Heart right ventricle (tissue), 16 donors: ENCODE results near the gene ACAA2. TPM values are rescaled to one million over a fixed set of nuclear protein-coding genes. Genes with fewer than 3 reads are reported as not detected.
"Not testable (repeated sequence)": the region's sequence is repeated elsewhere in the genome, so short reads cannot be mapped to it uniquely, and the experiment has no call there.

ENCODE experiments used
- ATAC-seq, 8 donors: fragments of 200-7000 bp; cut with Tn5 transposase; one replicate each; pipeline ENCODE4 v1.9.1; 2020; ENCODE audit warnings: mild to moderate bottlenecking in 8 of 8, moderate library complexity in 8 of 8, moderate number of reproducible peaks in 1 of 8
- DNase-seq, 2 donors: peaks; one replicate each; pipeline ENCODE4 v3.0.0-alpha.2; 2020
- H3K27ac ChIP-seq, 10 donors: fragments of 200-600 bp; sonication (generic) in 2 of 10; one replicate each; pipeline versions ENCODE4 v1.5.0 to v1.8.0; 2020 to 2022; ENCODE audit warnings: mild to moderate bottlenecking in 3 of 10
- H3K27me3 ChIP-seq, 7 donors: fragments of 200-600 bp; one replicate each; pipeline ENCODE4 v1.8.0; 2021 to 2022; ENCODE audit warnings: mild to moderate bottlenecking in 2 of 7
- H3K36me3 ChIP-seq, 9 donors: fragments of 200-600 bp; sonication (generic) in 1 of 9; one replicate each; pipeline versions ENCODE4 v1.5.0 to v1.8.0; 2020 to 2022; ENCODE audit warnings: mild to moderate bottlenecking in 2 of 9
- H3K4me1 ChIP-seq, 9 donors: fragments of 200-600 bp; sonication (generic) in 1 of 9; one replicate each; pipeline versions ENCODE4 v1.5.0 to v1.8.0; 2020 to 2022; ENCODE audit warnings: mild to moderate bottlenecking in 4 of 9
- H3K4me3 ChIP-seq, 10 donors: fragments of 200-600 bp; sonication (generic) in 2 of 10; one replicate each; pipeline versions ENCODE4 v1.5.0 to v1.8.0; 2020 to 2022; ENCODE audit warnings: mild to moderate bottlenecking in 7 of 10, moderate library complexity in 2 of 10
- H3K9me3 ChIP-seq, 11 donors: fragments of 200-600 bp in 10 of 11; sonication (generic) in 2 of 11; one replicate each; pipeline versions ENCODE4 v1.5.0 to v1.8.0; 2013 to 2022; ENCODE audit warnings: mild to moderate bottlenecking in 2 of 11, control low read depth in 1 of 11, moderate library complexity in 1 of 11
- WGBS, 2 donors: extraction: QIAGEN DNeasy Blood & Tissue Kit; methylation state at CpG; one replicate each; pipeline ENCODE4 v1.1.7; 2013; ENCODE audit warnings: inconsistent platforms in 1 of 2; 5-methylcytosine and 5-hydroxymethylcytosine counted together
- intact Hi-C, 10 donors: fragments of 100-400 bp; cut with DNase I; formaldehyde crosslinking; loops; one replicate each; pipeline versions ENCODE4 v1.11.1 to v1.14.2; 2022
- polyA plus RNA-seq, 2 donors: library from polyadenylated mRNA; stranded (reverse); fragments of 200-250 nt; gene quantifications; one replicate each; pipeline ENCODE4 v1.2.3, GENCODE V29; 2013
- total RNA-seq, 10 donors: library from RNA; stranded (reverse); fragmentation: NEBNext Ultra II Directional in 3 of 10; extraction: Animal tissue kit (Norgen Biotek cat#: 25700) in 3 of 10; gene quantifications; one replicate each; pipeline versions ENCODE4 v1.2.1 to v1.2.4, GENCODE V29; 2021 to 2023
- TF ChIP-seq, protein P1 (sequence below), 9 donors: fragments of 200-600 bp; sonication (generic) in 2 of 9; IDR thresholded peaks; one replicate each; pipeline versions ENCODE4 v1.5.0 to v1.8.0; 2021 to 2022; ENCODE audit warnings: antibody characterized with exemption in 9 of 9, mild to moderate bottlenecking in 5 of 9, moderate library complexity in 1 of 9
- donor health status: Arrhythmogenic right ventricular cardiomyopathy.
- donor health status: ischemic (EF 13 %, LVEDD 7.1; RV severe dilation, severe dysfunction).
- donor health status: healthy with polysubstance abuse.
- donor health status: DM: no; HTN: yes; CAD: no.
- donor health status: DM: no; HTN: no; CAD: no.
- donor health status: ischemic (EF 25% LVEDD 6.9; RV normal size, moderate dysfunction).
- donor health status: ischemic (EF 25% LVEDD 5.7; RV mildly dilated, moderate dysfunction).
- donor health status: healthy.
- donor health status: DM: yes; HTN: yes; CAD: no.
- donor health status: Ischemic cardiomyopathy.
- donor health status: ischemic (EF 35%, LVEDD 5.7; RV mildly dilated, moderate dysfunction).
- donor health status: nonischemic (EF 11% LVEDD 7.7; RV severe dilation, severe dysfunction).
- donor health status: DM: yes; HTN: yes; CAD: no.
- donor health status: PGD.
- donor health status: ischemic (EF 29% LVEDD 5.4; RV normal size, mild dysfunction).
- donor health status: nonischemic (EF 23%, LVEDD 6.1; RV moderate dilation, normal function).

ACAA2 gene
- total and polyA plus RNA-seq, 12 donors = 46.7 to 377 (median 247) TPM

DNA sequence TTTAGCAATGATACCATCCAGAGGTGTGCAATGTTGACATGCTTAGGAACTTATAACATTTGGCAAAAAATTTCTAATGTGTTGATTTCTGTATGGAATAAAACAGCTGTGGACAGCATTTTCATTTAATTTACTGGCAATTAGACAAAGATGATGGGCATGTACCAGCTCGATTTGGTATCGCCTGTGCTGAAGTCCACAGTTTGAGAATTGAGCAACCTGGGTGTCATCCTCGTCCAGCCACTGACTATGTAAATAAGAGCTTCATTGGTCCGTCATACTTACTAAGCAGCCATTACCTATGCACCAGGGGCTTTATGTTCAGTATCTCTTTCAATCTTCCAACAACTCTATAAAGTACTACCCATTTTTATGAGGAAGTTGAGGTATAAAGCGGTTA, 24.6 kb upstream of the ACAA2 start:
- intact Hi-C loops = no loop called here
- TF ChIP-seq, protein P1, sequence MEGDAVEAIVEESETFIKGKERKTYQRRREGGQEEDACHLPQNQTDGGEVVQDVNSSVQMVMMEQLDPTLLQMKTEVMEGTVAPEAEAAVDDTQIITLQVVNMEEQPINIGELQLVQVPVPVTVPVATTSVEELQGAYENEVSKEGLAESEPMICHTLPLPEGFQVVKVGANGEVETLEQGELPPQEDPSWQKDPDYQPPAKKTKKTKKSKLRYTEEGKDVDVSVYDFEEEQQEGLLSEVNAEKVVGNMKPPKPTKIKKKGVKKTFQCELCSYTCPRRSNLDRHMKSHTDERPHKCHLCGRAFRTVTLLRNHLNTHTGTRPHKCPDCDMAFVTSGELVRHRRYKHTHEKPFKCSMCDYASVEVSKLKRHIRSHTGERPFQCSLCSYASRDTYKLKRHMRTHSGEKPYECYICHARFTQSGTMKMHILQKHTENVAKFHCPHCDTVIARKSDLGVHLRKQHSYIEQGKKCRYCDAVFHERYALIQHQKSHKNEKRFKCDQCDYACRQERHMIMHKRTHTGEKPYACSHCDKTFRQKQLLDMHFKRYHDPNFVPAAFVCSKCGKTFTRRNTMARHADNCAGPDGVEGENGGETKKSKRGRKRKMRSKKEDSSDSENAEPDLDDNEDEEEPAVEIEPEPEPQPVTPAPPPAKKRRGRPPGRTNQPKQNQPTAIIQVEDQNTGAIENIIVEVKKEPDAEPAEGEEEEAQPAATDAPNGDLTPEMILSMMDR (IDR thresholded peaks at IDR 0.05) = no peak
- ATAC-seq = no peak

DNA sequence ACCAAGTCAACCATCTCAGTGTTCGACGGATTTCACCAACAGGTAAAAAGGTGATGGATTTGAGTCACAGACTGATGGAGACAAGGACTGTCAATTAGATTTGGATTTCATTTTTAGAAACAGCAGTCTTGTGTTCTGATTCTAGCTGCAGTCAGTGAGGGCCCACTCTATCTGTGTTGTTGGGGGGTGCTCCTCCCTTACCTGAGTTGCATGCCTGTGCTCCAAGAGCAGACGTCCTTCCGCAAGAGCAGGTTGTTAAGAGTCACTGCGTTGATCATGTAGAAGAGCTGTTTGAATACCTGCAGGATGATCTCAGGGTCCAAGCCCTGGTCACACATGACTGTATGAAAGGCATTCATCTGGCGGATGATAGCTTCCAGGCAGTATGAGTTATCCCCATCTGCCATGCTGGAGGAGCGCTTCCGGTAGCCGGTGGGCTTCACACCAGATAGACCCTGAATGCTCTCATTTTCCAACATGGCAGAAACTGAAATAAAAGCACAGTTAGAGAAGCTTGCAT, 24.0 kb upstream of the ACAA2 start:
- H3K27me3 ChIP-seq, DNase-seq, ATAC-seq, H3K9me3 ChIP-seq, H3K27ac ChIP-seq, H3K4me1 ChIP-seq, H3K36me3 ChIP-seq, H3K4me3 ChIP-seq, intact Hi-C loops: not testable (repeated sequence)
- 94 to 97% methylated on average over 9 of the region's 9 CpGs for WGBS, 2 donors

More for the DNA sequence above, 24.6 kb upstream of the ACAA2 start:
- H3K4me3 ChIP-seq = no peak overlapping the region
- no peak for DNase-seq
- H3K9me3 ChIP-seq = no peaks in the 10 kb centered on the region
- no peak overlapping the region for H3K27ac ChIP-seq
- peaks cover 0 to 4% (median 0%) of the 10 kb centered on the region in 9 donors for H3K4me1 ChIP-seq
- no peaks in the 10 kb centered on the region for H3K27me3 ChIP-seq
- 82 to 95% methylated on average over 5 of the region's 5 CpGs for WGBS, 2 donors
- no peaks in the 10 kb centered on the region for H3K36me3 ChIP-seq

DNA sequence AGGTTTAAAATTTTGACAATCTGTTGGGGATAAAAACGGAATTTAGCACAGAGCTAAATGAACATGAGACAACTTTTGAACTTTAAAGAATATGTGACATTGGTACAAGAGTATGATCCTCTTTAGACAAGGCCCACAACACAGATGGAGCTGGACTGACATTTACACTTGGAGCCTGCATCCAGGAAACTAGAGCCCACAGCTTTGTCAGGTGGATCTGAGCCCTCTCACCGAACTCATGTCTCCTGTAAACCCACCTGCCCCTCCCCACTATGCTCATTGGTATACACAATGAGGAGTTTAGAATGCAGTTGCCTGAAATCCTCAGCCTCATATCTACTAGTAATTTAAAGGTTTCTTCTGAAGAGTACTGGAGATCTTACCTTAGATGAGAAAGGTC, 22.1 kb upstream of the ACAA2 start:
- DNase-seq (no peak), ATAC-seq (no peak)
- no peak overlapping the region for H3K4me3 ChIP-seq
- WGBS, 2 donors = 80 to 91% methylated on average over 2 of the region's 2 CpGs
- intact Hi-C loops = no loop called here
- H3K9me3 ChIP-seq = peaks cover 0 to 13% (median 0%) of the 10 kb centered on the region in 11 donors
- peaks cover 0 to 4% (median 0%) of the 10 kb centered on the region in 9 donors for H3K4me1 ChIP-seq
- H3K27ac ChIP-seq = no peak overlapping the region
- H3K36me3 ChIP-seq = no peaks in the 10 kb centered on the region
- no peaks in the 10 kb centered on the region for H3K27me3 ChIP-seq
- TF ChIP-seq, protein P1 (IDR thresholded peaks at IDR 0.05) = no peak

DNA sequence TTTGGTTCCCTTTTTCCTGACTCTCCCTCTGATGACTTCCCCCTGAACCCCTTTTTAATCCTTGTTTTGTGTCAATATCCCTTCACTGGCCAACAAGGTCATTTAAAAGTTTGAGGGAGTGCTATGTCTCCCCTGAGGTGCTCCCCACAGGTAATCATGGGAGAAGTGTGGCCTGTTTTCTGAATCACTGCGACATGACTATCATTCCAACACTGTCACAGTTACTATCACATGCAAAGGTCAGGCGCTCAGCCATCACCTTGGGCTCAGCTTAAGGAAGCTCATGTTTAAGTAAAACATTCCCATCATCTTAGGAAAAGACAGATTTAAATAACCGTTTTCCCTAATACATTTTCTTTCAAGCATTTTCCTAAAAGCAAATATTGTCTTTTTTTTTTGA, 20.9 kb upstream of the ACAA2 start:
- intact Hi-C loops = no loop called here
- 83 to 86% methylated on average over 3 of the region's 3 CpGs for WGBS, 2 donors
- Histone ChIP-seq H3K4me1 (peaks cover 0 to 4% (median 0%) of the 10 kb centered on the region in 9 donors), H3K36me3 (no peaks in the 10 kb centered on the region), H3K9me3 (peaks cover 0 to 18% (median 0%) of the 10 kb centered on the region in 11 donors), H3K27ac (no peak overlapping the region), H3K4me3 (no peak overlapping the region), H3K27me3 (no peaks in the 10 kb centered on the region)
- DNase-seq (no peak), ATAC-seq (no peak)
- TF ChIP-seq, protein P1 (IDR thresholded peaks at IDR 0.05) = no peak

DNA sequence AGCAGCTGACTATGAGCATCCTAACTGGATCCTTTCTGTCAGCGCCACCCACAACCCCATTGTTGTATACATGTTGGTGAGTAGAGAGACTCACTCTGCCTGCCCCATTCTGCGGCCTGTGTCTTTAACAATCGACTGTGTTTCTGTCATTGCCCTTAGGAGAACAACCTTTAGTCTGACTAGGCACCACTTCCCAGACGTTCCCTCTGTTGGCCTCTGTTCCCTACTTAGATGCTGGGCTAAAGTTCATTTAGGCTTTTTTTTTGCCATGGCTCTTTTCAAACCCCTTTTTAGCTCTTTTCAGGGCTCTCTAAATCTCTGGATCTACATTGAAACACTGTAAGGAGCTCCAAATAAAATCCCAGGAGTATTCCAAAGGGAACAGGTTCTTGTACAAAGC, 20.5 kb upstream of the ACAA2 start:
- intact Hi-C loops = no loop called here
- Histone ChIP-seq H3K9me3 (peaks cover 0 to 22% (median 0%) of the 10 kb centered on the region in 11 donors), H3K36me3 (no peaks in the 10 kb centered on the region), H3K4me1 (peaks cover 0 to 4% (median 0%) of the 10 kb centered on the region in 9 donors), H3K27ac (no peak overlapping the region), H3K27me3 (no peaks in the 10 kb centered on the region), H3K4me3 (no peak overlapping the region)
- DNase-seq (no peak), ATAC-seq (peak in 1 of 8 donors; percentile 48)
- WGBS, 2 donors = 78 to 83% methylated on average over 4 of the region's 4 CpGs
- TF ChIP-seq, protein P1 (IDR thresholded peaks at IDR 0.05) = no peak
